HG03442 (cell line): ENCODE results near the gene NUDCD3.

ENCODE experiments used
- ATAC-seq: cut with Tn5 transposase; IDR thresholded peaks from one replicate; pipeline ENCODE4 v1.9.1; 2021; ENCODE audit warnings: mild to moderate bottlenecking, moderate library complexity; ENCODE audit not compliant: unreplicated experiment

NUDCD3 gene

GRCh38 chr7:44385434-44386138 is 104.9 kb downstream of the NUDCD3 start:
- no peak for ATAC-seq

- no peak for ATAC-seq
Observed at GRCh38 chr7:44384586-44385433, 105.6 kb downstream of the NUDCD3 start.

DNA sequence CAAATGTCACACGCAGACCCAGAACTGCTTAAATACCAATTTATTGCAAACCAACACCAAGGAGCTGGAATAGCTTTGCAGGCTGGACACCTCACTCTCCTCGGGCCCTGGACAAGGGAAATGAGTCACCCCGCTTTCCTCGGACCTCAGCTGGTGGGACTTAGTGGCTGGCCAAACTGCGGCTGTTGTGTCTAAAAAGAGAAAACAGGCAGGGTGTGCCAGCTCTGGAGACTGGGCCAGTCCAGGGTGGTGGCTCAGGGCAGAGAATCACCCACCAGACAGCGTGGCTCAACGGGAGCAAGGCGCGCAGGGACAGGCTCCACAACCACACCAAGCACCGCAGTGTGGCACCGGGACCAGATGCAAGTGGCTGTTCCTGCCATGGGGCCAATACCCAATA is 106.9 kb downstream of the NUDCD3 start:
- no peak for ATAC-seq

- ATAC-seq, result no peak
Observed at GRCh38 chr7:44382459-44383265, 107.8 kb downstream of the NUDCD3 start.

DNA sequence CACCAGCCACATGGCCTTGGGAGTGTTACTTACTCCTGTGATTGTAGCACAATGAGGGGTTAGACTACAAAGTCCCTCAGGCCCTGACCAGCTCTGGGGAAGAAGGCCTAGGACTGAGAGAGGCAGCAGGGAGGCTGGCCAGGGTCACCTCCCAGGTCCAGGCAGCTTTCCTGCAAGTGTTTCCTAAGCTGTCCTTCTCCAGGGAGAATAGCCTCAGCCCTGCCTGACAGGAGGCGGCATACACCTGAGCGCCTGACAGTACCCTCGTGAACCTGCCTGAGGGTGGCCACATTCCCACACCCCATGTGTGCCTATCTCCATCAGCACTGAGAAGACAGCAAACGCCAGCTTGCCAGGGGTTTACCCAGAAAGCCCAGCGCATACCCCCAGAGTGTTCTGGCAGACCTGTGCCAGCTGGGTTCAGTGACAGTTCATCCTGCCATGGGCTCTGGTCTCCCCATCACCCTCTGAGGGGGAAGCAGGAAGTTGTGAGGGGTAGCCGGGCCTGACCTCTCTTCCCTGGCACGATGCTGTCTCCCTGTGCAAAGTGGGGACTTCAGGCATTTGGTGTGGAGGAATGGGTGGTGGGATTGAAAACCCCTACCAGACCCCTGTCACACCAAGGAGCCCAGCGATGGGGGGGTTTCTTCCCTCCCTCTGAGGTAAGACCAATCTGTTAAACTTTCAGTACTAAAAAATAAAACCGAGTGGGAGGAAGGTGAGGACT is 108.8 kb downstream of the NUDCD3 start:
- ATAC-seq, result no peak

- no peak for ATAC-seq
Observed at GRCh38 chr7:44380831-44381493, 109.5 kb downstream of the NUDCD3 start.

DNA sequence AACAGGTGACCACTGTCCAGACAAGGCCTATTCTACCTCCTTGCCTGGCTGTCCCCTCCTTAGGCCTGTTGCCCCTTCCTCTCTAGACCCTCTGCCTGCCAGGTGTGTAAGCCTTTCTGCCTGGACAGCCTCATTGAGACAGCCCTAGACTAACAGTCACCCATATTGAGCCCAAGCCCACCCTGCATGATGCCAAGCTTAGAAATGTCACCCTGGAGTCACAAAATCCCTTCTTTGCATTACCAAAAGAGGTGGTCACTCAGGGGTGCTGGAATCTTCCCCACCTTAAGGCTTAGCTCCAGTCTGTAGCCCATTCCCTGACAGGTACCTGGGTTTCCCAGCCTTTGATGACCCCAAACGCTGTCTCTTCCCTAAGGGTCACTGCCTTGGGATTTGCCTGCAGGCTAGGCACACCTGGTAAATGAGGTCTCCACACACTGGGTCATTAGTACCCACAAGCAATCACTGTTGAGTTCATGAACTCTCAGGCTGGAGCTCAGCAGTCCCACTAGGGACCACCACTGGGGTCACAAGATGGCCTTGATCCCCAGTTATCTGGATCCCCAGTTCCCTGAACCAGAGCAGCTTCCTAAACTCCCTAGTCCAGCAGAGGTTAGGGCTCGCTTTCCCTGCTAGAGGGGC is 110.1 kb downstream of the NUDCD3 start:
- ATAC-seq, result no peak

DNA sequence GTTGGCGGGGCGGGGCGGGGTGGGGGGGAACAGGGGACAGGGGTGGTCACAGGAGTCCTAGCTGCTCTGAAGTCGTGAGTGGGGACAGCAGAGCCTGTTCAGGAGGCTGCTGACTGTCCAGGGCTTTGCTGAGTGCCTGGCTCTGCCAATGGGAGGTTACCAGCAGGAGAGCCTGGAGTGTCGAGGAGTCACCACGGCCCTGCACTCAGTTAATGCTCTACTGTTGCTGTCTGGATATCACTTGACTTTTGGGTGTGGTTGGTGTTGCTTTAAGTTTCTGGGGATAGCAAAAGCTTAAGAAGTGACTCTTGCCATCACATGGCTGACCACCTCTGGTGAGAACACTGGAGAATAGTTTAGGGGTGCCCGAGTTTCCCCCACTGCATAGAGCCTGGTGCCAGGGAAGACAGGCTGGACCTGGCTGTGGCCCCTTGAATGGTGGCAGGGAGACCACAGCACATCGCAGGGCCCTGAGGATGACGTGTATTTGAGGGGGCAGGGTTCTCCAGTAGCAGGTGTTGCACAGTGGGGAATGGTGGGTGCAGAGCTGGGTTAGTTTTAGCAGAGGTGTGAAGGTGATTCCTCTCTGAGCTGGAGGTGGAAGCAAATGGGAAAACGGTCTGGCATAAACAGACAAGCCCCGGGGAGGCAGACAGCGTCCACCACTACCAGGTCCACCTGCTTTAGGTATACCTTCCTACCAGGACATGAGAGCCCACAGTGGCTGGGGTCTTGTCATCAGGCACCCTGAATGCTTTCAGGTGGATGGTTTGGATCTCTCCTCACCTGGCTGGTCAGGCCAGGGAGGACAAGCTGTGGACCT is 110.9 kb downstream of the NUDCD3 start:
- ATAC-seq, result no peak

GRCh38 chr7:44378744-44379143 is 111.7 kb downstream of the NUDCD3 start:
- ATAC-seq, result no peak

- peak; percentile 41 for ATAC-seq
Observed at GRCh38 chr7:44377681-44378421, 112.6 kb downstream of the NUDCD3 start.

- ATAC-seq, result no peak
Observed at GRCh38 chr7:44377134-44377463, 113.4 kb downstream of the NUDCD3 start.

DNA sequence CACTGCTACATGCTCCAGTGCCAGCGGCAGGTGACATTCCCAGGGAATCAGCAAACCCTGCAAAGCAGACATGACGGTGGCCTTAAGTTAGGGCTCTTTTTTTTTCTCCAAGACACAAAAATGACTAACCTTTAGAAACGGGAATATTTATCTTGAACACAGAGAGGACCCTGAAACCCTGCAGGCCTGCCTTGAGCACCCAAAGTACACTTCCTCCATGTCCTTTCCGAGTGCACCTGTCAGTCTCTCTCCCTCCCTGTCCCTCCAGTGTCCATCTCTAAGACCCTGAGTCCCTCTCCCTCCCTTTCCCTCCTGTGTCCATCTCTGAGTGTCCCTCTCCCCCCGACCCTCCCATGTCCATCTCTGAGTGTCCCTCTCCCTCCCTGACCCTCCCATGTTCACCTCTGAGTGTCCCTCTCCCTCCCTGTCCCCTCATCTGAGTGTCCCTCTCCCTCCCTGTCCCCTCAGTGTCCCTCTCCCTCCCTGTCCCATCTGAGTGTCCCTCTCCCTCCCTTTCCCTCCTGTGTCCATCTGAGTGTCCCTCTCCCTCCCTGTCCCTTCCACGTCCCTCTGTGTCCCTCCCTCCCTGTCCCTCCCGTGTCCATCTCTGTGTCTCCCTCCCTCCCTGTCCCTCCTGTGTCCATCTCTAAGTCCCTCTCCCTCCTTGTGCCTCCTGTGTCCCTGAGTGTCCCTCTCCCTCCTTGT is 113.9 kb downstream of the NUDCD3 start:
- no peak for ATAC-seq

GRCh38 chr7:44375926-44376342 is 114.5 kb downstream of the NUDCD3 start:
- no peak for ATAC-seq

DNA sequence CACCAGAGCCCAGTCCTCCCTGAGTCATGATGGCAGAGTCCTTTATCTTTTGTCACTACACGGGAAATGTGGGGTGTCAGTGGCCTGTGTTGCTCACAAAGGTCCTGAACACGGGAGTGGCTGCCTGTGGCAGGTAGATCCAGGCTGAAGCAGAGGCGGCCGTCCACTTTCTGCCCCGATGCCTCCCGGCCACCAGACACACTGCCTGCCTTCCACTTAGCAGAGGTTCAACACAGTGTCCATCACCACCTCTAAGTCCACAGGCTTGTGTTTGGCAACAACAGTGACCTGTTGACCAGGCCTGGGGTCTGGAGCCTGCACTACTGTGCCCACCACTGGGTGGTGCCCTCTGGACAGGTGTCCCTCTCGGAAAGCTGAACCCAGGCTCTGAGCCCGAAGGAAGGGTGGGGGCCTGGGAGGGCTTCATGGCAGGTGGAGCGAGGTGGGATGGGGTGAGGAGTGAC is 115.2 kb downstream of the NUDCD3 start:
- no peak for ATAC-seq

DNA sequence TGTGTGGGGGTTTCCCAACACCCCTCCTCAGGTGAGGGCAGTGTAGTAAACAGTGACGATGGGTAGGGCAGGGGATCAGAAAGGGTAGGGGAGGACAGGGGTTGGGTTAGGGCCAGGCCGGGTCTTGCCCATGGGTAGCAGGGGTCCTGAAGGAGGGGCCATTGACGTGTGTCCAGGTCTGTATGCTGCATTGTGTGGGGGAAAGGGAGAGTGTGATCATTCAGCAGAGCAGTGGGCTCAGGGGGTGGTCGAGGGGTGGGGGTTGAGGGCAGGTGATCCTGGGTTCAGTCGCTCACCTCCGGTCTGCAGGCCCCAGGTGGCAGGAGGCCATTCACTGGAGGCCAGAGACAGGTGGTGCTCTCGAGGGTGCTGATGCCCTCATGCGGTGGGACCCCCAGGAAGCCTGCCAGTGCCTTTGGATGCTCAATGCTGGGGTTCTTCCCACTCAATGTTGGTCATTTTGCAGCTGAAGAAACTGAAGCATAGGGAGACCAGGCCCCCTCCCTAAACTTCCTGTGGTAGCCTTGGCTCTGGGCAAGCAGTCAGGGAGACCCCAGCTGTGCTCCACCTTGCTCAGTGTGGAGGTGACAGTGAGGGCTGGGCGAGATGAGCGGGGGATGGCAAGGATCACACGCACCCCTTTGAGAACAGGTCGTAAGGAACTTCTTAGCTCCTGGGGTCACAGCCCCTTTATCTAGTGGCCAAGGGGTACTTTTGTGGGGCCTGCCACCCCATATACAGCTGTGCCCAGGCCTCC is 116.3 kb downstream of the NUDCD3 start:
- ATAC-seq, result no peak

GRCh38 chr7:44373418-44373740 is 117.1 kb downstream of the NUDCD3 start:
- no peak for ATAC-seq
